Astrocyte (in vitro differentiated cells and primary cell): ENCODE data around the gene HSD17B4.
"Not testable (repeated sequence)": the region's sequence is repeated elsewhere in the genome, so short reads cannot be mapped to it uniquely, and the experiment has no call there.

Experiments
- CTCF ChIP-seq: IDR thresholded peaks from 2 replicates; pipeline ENCODE4 v1.5.1; 2011; ENCODE audit warnings: low read depth, mild to moderate bottlenecking, inconsistent platforms, low read length, moderate library complexity; ENCODE audit not compliant: insufficient read depth
- EZH2 ChIP-seq: IDR thresholded peaks from 2 replicates; pipeline ENCODE4 v1.6.1; 2012; ENCODE audit warnings: mild to moderate bottlenecking, low read length, inconsistent platforms; ENCODE audit not compliant: insufficient read depth

DNA sequence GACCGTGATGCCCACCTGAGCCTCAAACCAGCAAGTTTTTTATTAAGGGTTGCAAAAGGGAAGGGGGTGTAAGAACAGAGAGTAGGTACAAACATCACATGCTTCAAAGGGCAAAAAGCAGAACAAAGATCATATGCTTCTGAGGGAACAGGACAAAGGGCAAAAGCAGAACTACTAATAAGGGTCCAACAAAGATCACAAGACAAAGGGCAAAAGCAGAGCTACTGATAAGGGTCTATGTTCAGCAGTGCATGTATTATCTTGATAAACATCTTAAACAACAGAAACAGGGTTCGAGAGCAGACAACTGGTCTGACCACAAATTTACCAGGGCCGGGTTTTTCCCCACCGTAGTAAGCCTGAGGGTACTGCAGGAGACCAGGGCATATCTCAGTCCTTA is 1.7 kb upstream of the HSD17B4 start:
- TF ChIP-seq EZH2, CTCF: not testable (repeated sequence)
